ENCODE results near the gene GAS2L2. TPM values are rescaled to one million over a fixed set of nuclear protein-coding genes. Genes with fewer than 3 reads are reported as not detected.
A peak's percentile ranks its signal among the peaks of the same experiment; 100 is the strongest.

GAS2L2 gene
- total and polyA plus RNA-seq, 2 experiments from 2014 or later: 0.06 TPM; not detected in 1

DNA sequence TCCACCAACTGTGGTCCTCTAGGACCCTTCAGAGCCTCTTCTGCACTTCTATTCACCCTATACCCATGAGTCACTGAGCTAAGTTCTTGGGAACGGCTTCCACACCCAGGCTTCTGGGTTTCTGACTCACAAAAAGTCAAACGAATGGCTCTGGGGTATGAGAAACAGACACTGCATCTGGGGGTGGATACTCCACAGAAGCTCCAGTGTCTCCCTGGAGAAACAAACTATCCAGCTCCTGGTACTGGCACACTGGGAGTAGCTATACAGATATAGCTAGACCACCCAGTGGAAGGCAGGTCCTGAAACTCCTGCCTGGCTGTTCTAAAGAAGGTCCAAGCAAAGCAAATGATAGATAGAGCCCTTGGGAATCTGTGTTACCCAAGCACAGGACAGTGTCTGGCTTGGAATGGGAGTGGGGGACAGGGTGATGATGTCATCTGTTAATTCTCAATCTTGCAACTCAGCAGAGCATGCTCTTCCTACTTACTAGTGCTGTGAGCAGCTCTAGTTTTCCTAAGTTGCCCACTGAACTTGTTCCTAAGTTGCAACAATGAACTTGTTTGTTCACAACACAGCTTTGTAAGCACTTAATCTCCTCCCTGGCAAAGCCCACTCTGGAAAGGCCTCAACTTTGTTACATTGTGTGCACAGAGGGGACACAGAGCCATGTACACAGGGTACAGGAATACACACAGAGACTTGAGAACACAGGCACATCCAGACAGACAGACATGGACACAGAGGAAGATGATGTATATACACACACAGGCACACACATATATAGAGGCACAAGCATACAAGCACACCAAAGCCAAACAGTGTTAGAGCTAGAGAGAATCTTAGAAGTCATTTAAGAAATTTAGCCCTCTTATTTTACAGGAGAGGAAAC lies 35.7 kb upstream of the GAS2L2 start:
- no peaks in the 10 kb centered on the region for H3K79me2 ChIP-seq (replicated peaks; ENCODE audit: insufficient read depth)
- no peaks in the 10 kb centered on the region for H3K4me1 ChIP-seq (ENCODE audit: insufficient read depth)
- no peak overlapping the region for H3K4me3 ChIP-seq
- no peak for ATAC-seq
- H3K36me3 ChIP-seq (ENCODE audit: insufficient read depth): no peaks in the 10 kb centered on the region
- no peak for TF ChIP-seq NANOG (IDR thresholded peaks at IDR 0.05; ENCODE audit: borderline replicate concordance)
- H3F3A ChIP-seq (replicated peaks; ENCODE audit: low read depth): no peaks in the 10 kb centered on the region
- H3K4me3 Mint-ChIP-seq: no peak overlapping the region
- no peak overlapping the region for H3K4me2 ChIP-seq
- no peaks in the 10 kb centered on the region for H3K9me2 ChIP-seq (ENCODE audit: insufficient read depth)
- H3K27ac Mint-ChIP-seq: no peak overlapping the region
- H3K27ac ChIP-seq (ENCODE audit: low read depth): no peak overlapping the region
- H3K4me1 Mint-ChIP-seq: peaks cover 6% of the 10 kb centered on the region; the same call in 2 of the 3 replicates
- no peak for DNase-seq (ENCODE audit: low spot score)
- H4K20me1 ChIP-seq (replicated peaks; ENCODE audit: insufficient read depth): no peaks in the 10 kb centered on the region
- no peaks in the 10 kb centered on the region for H3K9me3 Mint-ChIP-seq
- peaks cover 30% of the 10 kb centered on the region for H3K27me3 ChIP-seq (ENCODE audit: insufficient read depth)
- H2AFZ ChIP-seq: no peak overlapping the region
- H3K27me3 Mint-ChIP-seq (ENCODE audit: insufficient read depth, low read depth, poor library complexity): peaks cover 12% of the 10 kb centered on the region
- no peaks in the 10 kb centered on the region for H3K36me3 Mint-ChIP-seq (ENCODE audit: low read depth)

DNA sequence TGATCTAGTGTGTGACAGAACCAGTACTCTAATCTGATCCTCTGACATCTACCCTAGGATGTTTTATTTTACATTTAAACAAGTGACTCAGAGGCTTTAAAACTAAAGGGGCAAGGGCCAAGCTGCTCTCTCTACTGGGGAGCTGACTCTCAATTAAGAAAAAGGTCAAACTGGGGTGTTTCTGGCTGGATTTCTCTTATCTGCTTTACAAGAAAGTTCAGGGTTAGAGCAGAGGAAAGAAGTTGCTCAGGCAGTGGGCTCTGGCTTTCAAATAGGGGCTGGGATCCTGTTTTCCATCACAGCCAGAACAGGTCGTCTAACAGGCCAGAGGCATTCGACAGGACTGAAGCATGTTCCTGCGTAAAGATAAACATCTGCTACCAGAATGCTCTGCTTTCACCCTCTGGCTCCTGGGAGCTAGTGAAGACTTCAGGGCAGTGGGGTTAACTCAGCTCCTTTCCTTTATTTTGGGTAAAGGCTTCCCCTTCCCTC lies 33.9 kb upstream of the GAS2L2 start:
- Histone ChIP-seq H4K20me1 (replicated peaks; ENCODE audit: insufficient read depth) (no peaks in the 10 kb centered on the region), H3K27ac (ENCODE audit: low read depth) (no peak overlapping the region), H3K79me2 (replicated peaks; ENCODE audit: insufficient read depth) (no peaks in the 10 kb centered on the region), H3K4me2 (no peak overlapping the region), H3K4me3 (no peak overlapping the region), H2AFZ (peak overlapping the region; percentile 74; the same call in 1 of the 2 replicates), H3K36me3 (ENCODE audit: insufficient read depth) (no peaks in the 10 kb centered on the region), H3F3A (replicated peaks; ENCODE audit: low read depth) (no peaks in the 10 kb centered on the region), H3K4me1 (ENCODE audit: insufficient read depth) (no peaks in the 10 kb centered on the region), H3K27me3 (ENCODE audit: insufficient read depth) (peaks cover 12% of the 10 kb centered on the region; the same call in 1 of the 2 replicates), H3K9me2 (ENCODE audit: insufficient read depth) (no peaks in the 10 kb centered on the region)
- H3K36me3 Mint-ChIP-seq (ENCODE audit: low read depth): no peaks in the 10 kb centered on the region
- no peak overlapping the region for H3K27ac Mint-ChIP-seq
- DNase-seq (ENCODE audit: low spot score) (no peak), ATAC-seq (no peak)
- H3K4me3 Mint-ChIP-seq: no peak overlapping the region
- H3K9me3 Mint-ChIP-seq: no peaks in the 10 kb centered on the region
- H3K27me3 Mint-ChIP-seq (ENCODE audit: insufficient read depth, low read depth, poor library complexity): peaks cover 5% of the 10 kb centered on the region
- TF ChIP-seq, protein P1, sequence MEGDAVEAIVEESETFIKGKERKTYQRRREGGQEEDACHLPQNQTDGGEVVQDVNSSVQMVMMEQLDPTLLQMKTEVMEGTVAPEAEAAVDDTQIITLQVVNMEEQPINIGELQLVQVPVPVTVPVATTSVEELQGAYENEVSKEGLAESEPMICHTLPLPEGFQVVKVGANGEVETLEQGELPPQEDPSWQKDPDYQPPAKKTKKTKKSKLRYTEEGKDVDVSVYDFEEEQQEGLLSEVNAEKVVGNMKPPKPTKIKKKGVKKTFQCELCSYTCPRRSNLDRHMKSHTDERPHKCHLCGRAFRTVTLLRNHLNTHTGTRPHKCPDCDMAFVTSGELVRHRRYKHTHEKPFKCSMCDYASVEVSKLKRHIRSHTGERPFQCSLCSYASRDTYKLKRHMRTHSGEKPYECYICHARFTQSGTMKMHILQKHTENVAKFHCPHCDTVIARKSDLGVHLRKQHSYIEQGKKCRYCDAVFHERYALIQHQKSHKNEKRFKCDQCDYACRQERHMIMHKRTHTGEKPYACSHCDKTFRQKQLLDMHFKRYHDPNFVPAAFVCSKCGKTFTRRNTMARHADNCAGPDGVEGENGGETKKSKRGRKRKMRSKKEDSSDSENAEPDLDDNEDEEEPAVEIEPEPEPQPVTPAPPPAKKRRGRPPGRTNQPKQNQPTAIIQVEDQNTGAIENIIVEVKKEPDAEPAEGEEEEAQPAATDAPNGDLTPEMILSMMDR (conservative IDR thresholded peaks at IDR 0.05; ENCODE audit: low read depth in 2 of 2): no peak
- TF ChIP-seq, protein P2, sequence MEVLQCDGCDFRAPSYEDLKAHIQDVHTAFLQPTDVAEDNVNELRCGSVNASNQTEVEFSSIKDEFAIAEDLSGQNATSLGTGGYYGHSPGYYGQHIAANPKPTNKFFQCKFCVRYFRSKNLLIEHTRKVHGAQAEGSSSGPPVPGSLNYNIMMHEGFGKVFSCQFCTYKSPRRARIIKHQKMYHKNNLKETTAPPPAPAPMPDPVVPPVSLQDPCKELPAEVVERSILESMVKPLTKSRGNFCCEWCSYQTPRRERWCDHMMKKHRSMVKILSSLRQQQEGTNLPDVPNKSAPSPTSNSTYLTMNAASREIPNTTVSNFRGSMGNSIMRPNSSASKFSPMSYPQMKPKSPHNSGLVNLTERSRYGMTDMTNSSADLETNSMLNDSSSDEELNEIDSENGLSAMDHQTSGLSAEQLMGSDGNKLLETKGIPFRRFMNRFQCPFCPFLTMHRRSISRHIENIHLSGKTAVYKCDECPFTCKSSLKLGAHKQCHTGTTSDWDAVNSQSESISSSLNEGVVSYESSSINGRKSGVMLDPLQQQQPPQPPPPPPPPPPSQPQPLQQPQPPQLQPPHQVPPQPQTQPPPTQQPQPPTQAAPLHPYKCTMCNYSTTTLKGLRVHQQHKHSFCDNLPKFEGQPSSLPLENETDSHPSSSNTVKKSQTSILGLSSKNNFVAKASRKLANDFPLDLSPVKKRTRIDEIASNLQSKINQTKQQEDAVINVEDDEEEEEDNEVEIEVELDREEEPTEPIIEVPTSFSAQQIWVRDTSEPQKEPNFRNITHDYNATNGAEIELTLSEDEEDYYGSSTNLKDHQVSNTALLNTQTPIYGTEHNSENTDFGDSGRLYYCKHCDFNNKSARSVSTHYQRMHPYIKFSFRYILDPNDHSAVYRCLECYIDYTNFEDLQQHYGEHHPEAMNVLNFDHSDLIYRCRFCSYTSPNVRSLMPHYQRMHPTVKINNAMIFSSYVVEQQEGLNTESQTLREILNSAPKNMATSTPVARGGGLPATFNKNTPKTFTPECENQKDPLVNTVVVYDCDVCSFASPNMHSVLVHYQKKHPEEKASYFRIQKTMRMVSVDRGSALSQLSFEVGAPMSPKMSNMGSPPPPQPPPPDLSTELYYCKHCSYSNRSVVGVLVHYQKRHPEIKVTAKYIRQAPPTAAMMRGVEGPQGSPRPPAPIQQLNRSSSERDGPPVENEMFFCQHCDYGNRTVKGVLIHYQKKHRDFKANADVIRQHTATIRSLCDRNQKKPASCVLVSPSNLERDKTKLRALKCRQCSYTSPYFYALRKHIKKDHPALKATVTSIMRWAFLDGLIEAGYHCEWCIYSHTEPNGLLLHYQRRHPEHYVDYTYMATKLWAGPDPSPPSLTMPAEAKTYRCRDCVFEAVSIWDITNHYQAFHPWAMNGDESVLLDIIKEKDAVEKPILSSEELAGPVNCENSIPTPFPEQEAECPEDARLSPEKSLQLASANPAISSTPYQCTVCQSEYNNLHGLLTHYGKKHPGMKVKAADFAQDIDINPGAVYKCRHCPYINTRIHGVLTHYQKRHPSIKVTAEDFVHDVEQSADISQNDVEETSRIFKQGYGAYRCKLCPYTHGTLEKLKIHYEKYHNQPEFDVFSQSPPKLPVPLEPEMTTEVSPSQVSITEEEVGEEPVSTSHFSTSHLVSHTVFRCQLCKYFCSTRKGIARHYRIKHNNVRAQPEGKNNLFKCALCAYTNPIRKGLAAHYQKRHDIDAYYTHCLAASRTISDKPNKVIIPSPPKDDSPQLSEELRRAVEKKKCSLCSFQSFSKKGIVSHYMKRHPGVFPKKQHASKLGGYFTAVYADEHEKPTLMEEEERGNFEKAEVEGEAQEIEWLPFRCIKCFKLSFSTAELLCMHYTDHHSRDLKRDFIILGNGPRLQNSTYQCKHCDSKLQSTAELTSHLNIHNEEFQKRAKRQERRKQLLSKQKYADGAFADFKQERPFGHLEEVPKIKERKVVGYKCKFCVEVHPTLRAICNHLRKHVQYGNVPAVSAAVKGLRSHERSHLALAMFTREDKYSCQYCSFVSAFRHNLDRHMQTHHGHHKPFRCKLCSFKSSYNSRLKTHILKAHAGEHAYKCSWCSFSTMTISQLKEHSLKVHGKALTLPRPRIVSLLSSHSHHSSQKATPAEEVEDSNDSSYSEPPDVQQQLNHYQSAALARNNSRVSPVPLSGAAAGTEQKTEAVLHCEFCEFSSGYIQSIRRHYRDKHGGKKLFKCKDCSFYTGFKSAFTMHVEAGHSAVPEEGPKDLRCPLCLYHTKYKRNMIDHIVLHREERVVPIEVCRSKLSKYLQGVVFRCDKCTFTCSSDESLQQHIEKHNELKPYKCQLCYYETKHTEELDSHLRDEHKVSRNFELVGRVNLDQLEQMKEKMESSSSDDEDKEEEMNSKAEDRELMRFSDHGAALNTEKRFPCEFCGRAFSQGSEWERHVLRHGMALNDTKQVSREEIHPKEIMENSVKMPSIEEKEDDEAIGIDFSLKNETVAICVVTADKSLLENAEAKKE (CRISPR knock-in tag; IDR thresholded peaks at IDR 0.05): no peak
- H3K4me1 Mint-ChIP-seq: no peaks in the 10 kb centered on the region

All from GM23338 (cell line).